Stimulated activated effector memory CD8-positive, alpha-beta T cell treated with anti-CD3 and anti-CD28 coated beads, Interleukin-12 subunit alpha, Interleukin-12 subunit beta, amount 100 ng/mL, for 72 hours (primary cell): Measurements from ENCODE around the gene COL5A1.

Experiments
- ATAC-seq: fragments of 150-1000 bp; cut with Tn5 transposase; 2 replicates; pipeline ENCODE4 v1.10.0; 2021
- DNase-seq, 2 donors: peaks; one replicate each; pipeline ENCODE4 v3.0.0; 2021 to 2022; ENCODE audit warnings: low spot score in 2 of 2
- H3K27ac Mint-ChIP-seq: one replicate; pipeline ENCODE4 v1.8.0; 2022; ENCODE audit warnings: mild to moderate bottlenecking, mixed read lengths
- H3K36me3 Mint-ChIP-seq: one replicate; pipeline ENCODE4 v1.8.0; 2022; ENCODE audit warnings: mild to moderate bottlenecking, mixed read lengths
- H3K4me1 Mint-ChIP-seq: one replicate; pipeline ENCODE4 v1.8.0; 2022; ENCODE audit warnings: mixed read lengths
- H3K4me3 Mint-ChIP-seq: one replicate; pipeline ENCODE4 v1.8.0; 2022; ENCODE audit warnings: mild to moderate bottlenecking, mixed read lengths
- H3K9me3 Mint-ChIP-seq: one replicate; pipeline ENCODE4 v1.8.0; 2022; ENCODE audit warnings: mixed read lengths

COL5A1 gene

DNA sequence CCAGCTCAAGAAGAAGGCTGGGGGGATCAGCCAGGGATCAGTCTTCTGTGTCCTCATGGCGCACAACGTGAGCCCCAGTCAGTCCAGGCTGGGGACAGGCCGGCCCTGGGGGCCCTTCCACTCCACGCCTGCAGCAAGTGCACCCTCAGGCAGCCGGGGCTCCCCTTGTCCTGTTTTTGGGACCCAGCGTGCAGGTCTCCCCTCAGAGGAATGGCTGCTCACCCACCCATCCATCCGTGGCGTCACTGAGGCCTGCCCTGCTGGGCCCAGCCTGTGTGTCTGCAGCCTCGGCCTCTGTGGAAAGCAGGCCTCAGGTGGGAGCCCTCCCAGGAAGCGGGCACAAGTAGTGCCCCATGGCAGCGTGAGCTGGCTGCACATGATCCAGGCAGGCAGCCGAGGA, 186.4 kb downstream of the COL5A1 start:
- Mint-ChIP-seq H3K27ac (no peak overlapping the region), H3K4me1 (no peaks in the 10 kb centered on the region), H3K4me3 (no peak overlapping the region), H3K9me3 (no peaks in the 10 kb centered on the region), H3K36me3 (peaks cover 5% of the 10 kb centered on the region)
- DNase-seq, result no peak
- no peak for ATAC-seq

DNA sequence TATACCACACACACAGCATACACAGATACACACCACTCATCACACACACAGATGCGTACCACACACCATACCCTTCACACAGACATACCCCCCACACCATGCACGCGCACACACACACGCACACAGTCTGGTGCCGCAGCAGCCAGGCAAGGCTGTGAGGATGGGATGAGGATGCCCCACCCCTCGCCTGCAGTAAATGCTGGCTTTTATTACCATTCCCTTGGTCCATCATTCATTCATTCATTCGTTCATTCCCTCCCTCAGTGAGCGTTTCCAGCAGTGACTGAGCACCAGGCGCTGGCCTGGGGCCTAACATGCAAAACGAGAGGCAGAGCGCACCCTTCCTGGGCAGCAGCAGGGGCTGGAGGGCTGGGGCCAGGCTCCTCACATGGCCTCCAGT, 187.3 kb downstream of the COL5A1 start:
- Mint-ChIP-seq H3K9me3 (no peaks in the 10 kb centered on the region), H3K27ac (no peak overlapping the region), H3K4me1 (no peaks in the 10 kb centered on the region), H3K4me3 (no peak overlapping the region), H3K36me3 (peaks cover under 1% of the 10 kb centered on the region)
- DNase-seq (no peak), ATAC-seq (no peak)

DNA sequence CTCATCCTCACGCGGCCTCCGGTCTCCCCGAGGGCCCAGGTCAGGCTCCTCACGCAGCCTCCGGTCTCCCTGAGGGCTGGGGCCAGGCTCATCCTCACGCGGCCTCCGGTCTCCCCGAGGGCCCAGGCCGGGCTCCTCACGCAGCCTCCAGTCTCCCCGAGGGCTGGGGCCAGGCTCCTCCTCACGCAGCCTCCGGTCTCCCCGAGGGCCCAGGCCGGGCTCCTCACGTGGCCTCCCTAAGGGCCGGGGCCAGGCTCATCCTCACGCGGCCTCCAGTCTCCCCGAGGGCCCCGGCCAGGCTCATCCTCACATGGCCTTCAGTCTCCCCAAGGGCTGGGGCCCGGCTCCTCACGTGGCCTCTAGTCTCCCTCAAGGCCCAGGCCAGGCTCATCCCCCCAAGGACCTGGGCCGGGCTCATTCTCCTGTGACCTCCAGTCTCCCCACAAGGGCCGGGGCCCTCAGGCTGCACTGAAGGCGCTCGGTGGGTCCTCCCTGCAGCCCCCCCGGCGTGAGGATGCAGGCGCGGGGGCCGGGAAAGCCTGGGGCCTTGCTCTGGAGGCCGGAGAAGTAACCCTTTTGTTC, 187.8 kb downstream of the COL5A1 start:
- no peak for DNase-seq
- no peak for ATAC-seq
- H3K9me3 Mint-ChIP-seq, result no peaks in the 10 kb centered on the region
- H3K4me1 Mint-ChIP-seq, result no peaks in the 10 kb centered on the region
- H3K27ac Mint-ChIP-seq, result no peak overlapping the region
- H3K36me3 Mint-ChIP-seq, result no peaks in the 10 kb centered on the region
- H3K4me3 Mint-ChIP-seq, result no peak overlapping the region

DNA sequence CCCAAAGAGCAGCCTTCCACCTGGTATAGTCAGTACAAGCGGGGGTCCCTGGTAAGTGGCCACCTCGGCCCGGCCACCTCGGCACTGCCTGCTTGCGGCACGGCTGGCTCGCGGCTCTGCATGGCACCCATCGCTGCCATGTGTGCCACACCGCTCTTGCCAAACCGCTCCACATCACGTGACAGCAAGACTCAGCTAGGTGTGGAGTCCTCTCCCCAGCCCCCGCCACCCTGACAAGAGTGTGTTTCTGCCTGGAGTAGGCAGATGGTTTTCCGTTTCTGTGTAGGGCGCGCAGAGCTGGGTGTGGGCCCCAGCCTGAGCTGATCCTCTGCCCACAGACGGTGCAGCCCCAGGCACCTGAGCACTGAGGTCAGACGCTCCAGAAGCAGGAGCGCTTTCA, 188.5 kb downstream of the COL5A1 start:
- H3K9me3 Mint-ChIP-seq, result no peaks in the 10 kb centered on the region
- no peaks in the 10 kb centered on the region for H3K36me3 Mint-ChIP-seq
- no peak for ATAC-seq
- H3K27ac Mint-ChIP-seq, result no peak overlapping the region
- no peaks in the 10 kb centered on the region for H3K4me1 Mint-ChIP-seq
- no peak overlapping the region for H3K4me3 Mint-ChIP-seq
- no peak for DNase-seq

DNA sequence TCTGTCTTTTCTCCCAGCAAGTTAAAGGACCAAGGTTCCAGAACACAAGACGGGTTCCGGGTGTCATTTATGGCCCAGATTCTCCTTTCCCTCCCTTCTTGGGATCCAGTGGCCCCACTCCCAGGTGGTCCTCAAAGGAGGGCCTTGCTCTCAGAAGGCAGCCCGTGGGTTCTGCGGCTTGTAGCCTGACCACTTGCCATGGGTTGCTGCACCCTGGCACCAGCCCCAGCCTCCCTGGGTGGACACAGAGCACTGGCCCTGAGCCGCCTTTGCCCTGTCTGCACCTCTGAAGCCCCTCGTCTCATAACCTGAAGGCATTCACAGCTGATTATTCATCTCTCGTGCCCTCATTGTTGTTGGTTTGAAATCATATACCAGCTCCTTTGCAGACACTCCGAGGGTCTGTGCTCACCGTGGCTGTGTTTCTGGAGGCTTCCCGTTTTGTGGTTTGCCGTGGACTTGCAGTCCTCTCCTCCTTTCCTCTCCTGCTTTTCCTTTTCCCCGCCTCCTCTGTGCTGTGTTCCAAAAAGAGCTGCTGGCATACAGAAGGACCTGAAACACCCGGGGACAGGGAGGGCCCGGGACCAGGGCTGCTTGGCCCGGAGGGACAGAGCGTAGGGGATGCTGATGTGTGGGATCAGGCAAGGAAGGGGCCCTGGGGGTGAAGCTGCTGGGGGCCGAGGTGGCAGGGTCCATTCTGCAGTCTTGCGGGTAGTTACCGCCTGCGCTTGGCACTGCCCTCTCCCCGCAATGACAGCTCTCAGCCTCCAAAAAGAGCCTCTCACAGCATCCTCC, 189.5 kb downstream of the COL5A1 start:
- DNase-seq (no peak), ATAC-seq (no peak)
- H3K36me3 Mint-ChIP-seq, result no peaks in the 10 kb centered on the region
- no peak overlapping the region for H3K27ac Mint-ChIP-seq
- no peaks in the 10 kb centered on the region for H3K9me3 Mint-ChIP-seq
- no peaks in the 10 kb centered on the region for H3K4me1 Mint-ChIP-seq
- H3K4me3 Mint-ChIP-seq, result no peak overlapping the region

DNA sequence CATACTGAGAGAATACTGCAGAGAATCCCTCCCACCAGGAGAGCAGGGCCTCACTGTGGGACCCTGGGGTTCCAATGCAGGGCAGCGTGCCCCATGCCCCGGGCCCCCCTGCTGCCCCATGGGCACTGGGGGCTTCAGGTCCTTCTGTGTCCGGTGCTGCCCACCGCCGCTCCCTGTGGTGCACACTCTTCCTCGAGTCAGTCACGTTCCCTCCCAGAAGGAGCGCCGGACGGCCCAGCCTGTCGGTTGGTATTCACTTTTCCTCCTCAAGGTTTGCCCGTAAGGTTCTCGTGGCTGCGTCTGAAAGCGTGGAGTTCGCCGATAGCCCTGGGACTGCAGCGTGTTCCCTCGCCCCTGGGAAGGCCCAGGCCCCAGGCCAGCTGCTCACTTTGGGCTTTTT, 190.9 kb downstream of the COL5A1 start:
- Mint-ChIP-seq H3K4me1 (no peaks in the 10 kb centered on the region), H3K4me3 (no peak overlapping the region), H3K27ac (no peak overlapping the region), H3K36me3 (no peaks in the 10 kb centered on the region), H3K9me3 (no peaks in the 10 kb centered on the region)
- ATAC-seq (no peak), DNase-seq (no peak)

DNA sequence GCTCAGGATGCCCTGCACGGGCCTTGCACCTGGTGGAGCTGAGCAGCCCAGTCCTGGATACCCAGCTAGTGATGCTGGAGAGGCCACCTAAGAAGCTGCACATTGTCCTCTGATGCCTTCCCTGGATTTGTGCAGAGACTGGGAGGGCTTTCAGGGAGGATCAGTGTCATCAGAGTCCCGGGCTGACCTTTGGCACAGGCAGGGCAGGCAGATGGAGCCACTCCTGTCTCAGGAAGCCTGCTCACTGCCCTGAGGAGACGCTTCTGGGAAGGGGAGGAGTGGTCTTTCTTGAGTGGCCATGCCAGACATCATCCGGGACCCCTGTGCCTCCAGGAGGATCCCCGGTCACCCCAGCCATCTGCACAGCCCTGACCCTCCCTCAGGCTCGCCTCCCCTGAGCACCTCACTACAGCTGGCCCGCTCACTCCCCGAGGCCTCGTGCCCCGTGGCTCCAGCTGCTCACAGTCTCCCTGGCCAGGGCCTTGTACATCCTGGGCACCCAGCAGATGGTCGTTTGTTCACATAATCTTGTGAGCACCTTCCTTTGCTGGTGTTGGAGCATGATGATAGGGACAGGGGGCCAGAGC, 191.8 kb downstream of the COL5A1 start:
- Mint-ChIP-seq H3K4me1 (no peaks in the 10 kb centered on the region), H3K27ac (no peak overlapping the region), H3K36me3 (no peaks in the 10 kb centered on the region), H3K9me3 (no peaks in the 10 kb centered on the region), H3K4me3 (no peak overlapping the region)
- ATAC-seq (no peak), DNase-seq (no peak)

DNA sequence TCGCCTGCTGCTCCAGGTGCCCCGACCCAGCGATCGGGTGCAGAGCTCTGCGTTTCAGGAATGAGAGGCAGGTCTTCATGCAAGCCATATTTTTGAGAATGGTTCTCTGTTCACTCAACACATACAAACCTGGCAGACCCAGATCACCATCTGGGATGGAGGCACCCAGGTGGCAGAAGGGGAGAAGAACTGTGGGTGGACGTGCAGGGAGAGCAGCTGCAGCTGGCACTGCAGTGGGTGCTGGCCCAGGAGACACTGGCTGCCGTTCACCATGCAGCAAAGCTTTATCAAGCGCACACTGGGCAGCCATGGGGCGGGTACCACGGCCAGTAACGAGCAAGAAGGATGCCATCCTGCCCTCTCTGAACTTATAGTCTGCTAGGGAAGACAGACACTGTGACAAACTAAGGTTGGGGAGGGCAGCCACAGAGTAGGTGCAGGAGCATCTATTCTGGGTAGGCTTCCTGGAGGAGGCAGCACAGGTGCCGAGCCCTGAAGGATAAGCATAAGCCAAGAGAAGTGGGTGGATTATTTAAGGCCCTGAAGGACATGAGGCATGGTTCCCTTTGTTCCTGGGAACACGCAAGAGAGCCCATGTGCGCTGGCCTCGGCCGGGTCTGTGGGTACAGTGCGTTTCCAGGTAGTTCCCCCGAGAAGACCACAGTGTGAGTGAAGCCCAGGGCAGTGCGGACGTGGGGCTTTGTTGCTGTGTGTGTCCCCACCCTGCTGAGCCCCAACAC, 192.8 kb downstream of the COL5A1 start:
- Mint-ChIP-seq H3K27ac (no peak overlapping the region), H3K9me3 (no peaks in the 10 kb centered on the region), H3K4me1 (no peaks in the 10 kb centered on the region), H3K4me3 (no peak overlapping the region), H3K36me3 (no peaks in the 10 kb centered on the region)
- DNase-seq (no peak), ATAC-seq (no peak)

DNA sequence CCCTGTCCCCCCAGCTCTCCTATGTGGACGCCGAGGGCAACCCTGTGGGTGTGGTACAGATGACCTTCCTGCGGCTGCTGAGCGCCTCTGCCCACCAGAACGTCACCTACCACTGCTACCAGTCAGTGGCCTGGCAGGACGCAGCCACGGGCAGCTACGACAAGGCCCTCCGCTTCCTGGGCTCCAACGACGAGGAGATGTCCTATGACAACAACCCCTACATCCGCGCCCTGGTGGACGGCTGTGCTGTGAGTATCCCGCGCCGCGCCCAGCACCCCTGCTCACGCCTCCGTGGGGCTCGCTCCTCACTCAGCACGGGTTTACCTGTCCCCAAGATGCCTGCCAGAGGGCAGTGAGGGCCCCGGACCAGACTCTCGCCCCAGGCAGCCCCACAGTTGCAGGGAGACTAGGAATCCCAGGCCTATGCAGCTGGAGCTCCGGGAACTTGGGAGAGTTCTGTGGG, 193.4 kb downstream of the COL5A1 start:
- no peaks in the 10 kb centered on the region for H3K4me1 Mint-ChIP-seq
- DNase-seq (no peak), ATAC-seq (no peak)
- H3K27ac Mint-ChIP-seq, result no peak overlapping the region
- no peaks in the 10 kb centered on the region for H3K9me3 Mint-ChIP-seq
- no peaks in the 10 kb centered on the region for H3K36me3 Mint-ChIP-seq
- no peak overlapping the region for H3K4me3 Mint-ChIP-seq

DNA sequence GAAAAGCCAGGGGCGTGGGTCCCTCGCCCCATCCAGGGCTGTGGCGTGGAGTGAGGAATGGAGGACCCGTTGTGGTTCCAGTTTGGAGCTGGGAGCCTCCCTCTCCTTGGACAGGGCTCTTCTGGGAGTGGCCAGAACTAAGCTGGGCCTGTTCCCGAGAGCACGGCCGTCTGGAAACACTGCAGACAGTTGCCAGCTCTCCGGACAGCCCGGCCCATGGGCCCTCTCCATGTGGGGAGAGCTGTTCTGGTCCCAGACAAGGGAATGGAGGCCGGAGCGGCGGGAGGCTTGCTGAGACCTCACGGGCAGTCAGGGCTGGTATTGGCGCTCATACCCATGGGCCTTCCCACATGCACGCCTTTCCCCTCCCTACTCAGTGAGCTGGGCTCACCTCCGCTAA, 193.8 kb downstream of the COL5A1 start:
- no peaks in the 10 kb centered on the region for H3K36me3 Mint-ChIP-seq
- no peak overlapping the region for H3K4me3 Mint-ChIP-seq
- no peaks in the 10 kb centered on the region for H3K4me1 Mint-ChIP-seq
- H3K9me3 Mint-ChIP-seq, result no peaks in the 10 kb centered on the region
- DNase-seq, result no peak
- ATAC-seq, result no peak
- no peak overlapping the region for H3K27ac Mint-ChIP-seq

DNA sequence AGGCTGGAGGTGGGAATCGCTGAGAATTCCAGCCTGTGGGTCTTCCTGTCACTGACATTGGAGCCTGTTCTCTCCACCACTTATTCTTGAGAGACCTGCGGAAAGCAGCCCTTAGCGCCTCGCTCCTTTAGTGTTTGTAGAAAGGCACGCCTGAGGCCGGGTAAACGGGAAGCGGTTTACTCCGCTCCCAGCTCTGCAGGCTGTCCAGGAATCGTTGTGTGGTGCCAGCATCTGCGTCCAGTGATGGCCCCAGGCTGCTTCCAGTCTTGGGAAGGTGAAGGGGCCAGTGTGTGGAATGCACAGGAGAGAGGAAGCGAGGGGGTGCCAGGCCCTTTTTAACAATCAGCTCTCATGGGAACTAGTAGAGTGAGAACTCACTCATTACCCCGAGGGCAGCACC, 194.4 kb downstream of the COL5A1 start:
- Mint-ChIP-seq H3K4me3 (no peak overlapping the region), H3K36me3 (no peaks in the 10 kb centered on the region), H3K27ac (no peak overlapping the region), H3K9me3 (no peaks in the 10 kb centered on the region), H3K4me1 (no peaks in the 10 kb centered on the region)
- DNase-seq (no peak), ATAC-seq (no peak)

DNA sequence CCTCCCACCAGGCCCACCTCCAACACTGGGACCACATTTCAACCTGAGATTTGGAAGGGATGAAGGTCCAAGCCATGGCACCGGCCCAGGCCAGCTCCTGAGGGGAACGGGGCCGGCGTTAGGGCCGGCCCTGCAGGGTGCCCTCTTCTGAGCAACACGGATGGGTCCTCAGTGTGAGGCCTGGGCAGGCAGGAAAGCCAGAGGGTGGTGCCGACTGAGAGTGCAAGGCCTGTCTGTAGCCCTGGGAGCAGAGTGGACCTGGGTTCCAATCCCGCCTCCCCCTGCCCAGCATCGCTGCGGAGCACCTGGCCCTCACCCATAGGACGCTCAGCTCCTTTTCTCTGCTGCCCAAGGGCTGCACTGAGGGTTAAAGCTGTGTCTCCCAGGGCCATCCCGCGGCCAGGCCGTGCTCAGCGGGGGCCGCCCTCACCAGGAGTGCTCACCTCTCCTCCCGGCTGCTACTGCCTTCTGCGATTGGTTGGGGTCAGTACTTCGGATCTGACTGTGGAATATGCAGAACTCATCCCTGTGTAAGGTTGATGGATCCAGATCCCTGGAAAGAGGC, 194.9 kb downstream of the COL5A1 start:
- Mint-ChIP-seq H3K36me3 (no peaks in the 10 kb centered on the region), H3K4me3 (no peak overlapping the region), H3K4me1 (no peaks in the 10 kb centered on the region), H3K27ac (no peak overlapping the region), H3K9me3 (no peaks in the 10 kb centered on the region)
- ATAC-seq (peak; percentile 9), DNase-seq (no peak)

DNA sequence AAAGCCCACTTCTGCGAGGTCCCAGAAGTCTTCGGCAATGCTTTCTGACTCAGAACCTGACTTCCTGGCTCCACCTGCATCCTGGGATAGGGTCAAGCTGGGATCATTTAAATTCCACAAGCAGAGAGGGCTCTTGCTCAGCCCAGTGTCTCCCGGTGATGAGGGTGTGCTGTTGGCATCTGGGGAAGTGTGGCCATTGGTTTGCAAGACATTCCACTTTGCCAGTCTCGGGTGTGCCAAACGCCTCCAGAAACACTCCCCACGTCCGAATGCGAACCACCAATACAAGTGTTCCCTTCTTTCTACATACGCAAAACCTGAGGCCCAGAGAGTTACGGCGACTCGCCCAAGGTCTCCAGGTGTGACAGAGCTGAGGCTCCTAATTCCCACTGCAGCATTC, 195.9 kb downstream of the COL5A1 start:
- Mint-ChIP-seq H3K9me3 (no peaks in the 10 kb centered on the region), H3K4me3 (no peak overlapping the region), H3K36me3 (no peaks in the 10 kb centered on the region), H3K4me1 (no peaks in the 10 kb centered on the region), H3K27ac (no peak overlapping the region)
- ATAC-seq (no peak), DNase-seq (no peak)

DNA sequence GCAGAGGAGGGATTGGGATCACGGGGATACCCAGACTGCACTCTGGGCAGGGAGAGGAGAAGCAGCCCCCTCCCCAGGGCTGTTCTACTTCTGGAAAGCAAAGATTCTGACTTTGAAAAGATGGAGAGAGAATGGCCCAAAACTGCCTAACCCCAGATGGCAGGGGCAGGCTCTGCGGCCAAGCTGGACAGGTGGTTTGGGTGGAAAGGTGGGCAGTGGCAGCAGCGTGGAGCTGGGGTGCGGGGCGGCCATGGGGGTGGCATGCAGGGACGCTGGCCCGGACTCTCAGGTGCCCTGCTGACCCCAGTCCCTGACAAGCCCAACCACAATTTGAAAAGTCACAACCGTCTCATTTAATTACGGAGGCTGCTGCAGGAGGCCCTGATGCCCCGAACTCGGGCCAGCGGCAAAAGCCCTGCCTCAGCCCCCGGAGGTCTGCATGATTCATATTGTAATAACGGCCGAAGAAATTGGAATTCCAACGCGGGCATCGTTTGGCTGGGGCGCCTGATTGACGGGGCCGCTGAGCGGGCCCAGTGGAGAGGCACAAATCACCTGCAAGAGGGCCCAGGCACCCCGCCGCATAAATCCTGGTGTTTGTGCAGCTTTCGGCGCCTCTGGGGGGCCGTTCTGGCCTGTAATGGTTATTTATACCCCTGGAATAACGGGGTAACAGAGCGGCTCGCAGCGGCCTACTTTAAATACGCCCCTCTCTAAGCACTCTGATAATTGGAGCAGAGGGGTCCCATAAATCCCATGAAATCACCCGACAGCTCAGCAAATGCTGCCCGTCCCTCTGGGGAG, 197.2 kb downstream of the COL5A1 start:
- no peak overlapping the region for H3K27ac Mint-ChIP-seq
- no peak overlapping the region for H3K4me3 Mint-ChIP-seq
- no peak for ATAC-seq
- no peak for DNase-seq
- H3K36me3 Mint-ChIP-seq, result peaks cover 9% of the 10 kb centered on the region
- no peaks in the 10 kb centered on the region for H3K9me3 Mint-ChIP-seq
- no peaks in the 10 kb centered on the region for H3K4me1 Mint-ChIP-seq
